ENCODE results near the gene CERS4.

Gene CERS4

DNA sequence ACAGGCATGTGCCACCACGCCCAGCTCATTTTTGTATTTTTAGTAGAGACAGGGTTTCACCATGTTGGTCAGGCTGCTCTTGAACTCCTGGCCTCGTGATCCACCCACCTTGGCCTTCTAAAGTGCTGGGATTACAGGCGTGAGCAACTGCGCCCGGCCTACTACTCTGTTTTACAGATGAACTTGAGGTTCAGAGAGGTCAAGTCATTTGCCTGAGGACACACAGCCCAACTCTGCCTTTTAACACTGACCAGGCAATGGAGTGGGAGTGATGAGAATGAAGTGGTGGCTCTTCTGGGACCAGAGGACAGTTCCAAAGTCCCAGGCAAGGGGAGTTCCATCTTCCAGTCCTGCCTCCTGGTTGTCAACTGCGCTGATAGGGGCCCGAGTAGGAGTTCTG is 41.4 kb downstream of the CERS4 start:
- Histone ChIP-seq H3K27me3 (no peaks in the 10 kb centered on the region), H3K9me3 (no peaks in the 10 kb centered on the region), H3K27ac (no peak overlapping the region), H3K4me1 (ENCODE audit: control insufficient read depth in 1 of 2, insufficient read depth in 1 of 2, low read depth in 1 of 2, low read length in 1 of 2) (no peaks in the 10 kb centered on the region), H3K36me3 (no peaks in the 10 kb centered on the region), H3K4me3 (ENCODE audit: low read depth in 1 of 2, low read length in 1 of 2) (no peak overlapping the region)
- TF ChIP-seq, protein P1, sequence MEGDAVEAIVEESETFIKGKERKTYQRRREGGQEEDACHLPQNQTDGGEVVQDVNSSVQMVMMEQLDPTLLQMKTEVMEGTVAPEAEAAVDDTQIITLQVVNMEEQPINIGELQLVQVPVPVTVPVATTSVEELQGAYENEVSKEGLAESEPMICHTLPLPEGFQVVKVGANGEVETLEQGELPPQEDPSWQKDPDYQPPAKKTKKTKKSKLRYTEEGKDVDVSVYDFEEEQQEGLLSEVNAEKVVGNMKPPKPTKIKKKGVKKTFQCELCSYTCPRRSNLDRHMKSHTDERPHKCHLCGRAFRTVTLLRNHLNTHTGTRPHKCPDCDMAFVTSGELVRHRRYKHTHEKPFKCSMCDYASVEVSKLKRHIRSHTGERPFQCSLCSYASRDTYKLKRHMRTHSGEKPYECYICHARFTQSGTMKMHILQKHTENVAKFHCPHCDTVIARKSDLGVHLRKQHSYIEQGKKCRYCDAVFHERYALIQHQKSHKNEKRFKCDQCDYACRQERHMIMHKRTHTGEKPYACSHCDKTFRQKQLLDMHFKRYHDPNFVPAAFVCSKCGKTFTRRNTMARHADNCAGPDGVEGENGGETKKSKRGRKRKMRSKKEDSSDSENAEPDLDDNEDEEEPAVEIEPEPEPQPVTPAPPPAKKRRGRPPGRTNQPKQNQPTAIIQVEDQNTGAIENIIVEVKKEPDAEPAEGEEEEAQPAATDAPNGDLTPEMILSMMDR (IDR thresholded peaks at IDR 0.05), result no peak

DNA sequence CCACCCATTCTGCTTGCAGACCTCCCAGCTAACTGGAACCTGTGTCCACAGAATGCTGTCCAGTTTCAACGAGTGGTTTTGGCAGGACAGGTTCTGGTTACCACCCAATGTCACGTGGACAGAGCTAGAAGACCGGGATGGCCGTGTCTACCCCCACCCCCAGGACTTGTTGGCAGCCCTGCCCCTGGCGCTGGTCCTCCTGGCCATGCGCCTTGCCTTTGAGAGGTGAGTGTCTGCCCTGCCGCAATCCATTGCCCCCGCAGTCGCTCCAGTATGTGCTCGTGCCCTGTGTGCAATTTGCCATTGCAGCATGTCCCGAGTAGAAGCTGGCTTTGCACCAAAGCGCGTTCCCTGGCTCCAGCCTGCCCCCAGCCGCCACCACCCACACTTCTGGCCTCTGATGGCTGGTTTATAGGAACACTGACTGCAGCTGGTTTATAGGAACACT is 41.9 kb downstream of the CERS4 start:
- no peaks in the 10 kb centered on the region for H3K4me1 ChIP-seq (ENCODE audit: control insufficient read depth in 1 of 2, insufficient read depth in 1 of 2, low read depth in 1 of 2, low read length in 1 of 2)
- H3K4me3 ChIP-seq (ENCODE audit: low read depth in 1 of 2, low read length in 1 of 2), result no peak overlapping the region
- no peaks in the 10 kb centered on the region for H3K27me3 ChIP-seq
- H3K27ac ChIP-seq, result no peak overlapping the region
- no peaks in the 10 kb centered on the region for H3K36me3 ChIP-seq
- TF ChIP-seq, protein P1 (IDR thresholded peaks at IDR 0.05), result no peak
- no peaks in the 10 kb centered on the region for H3K9me3 ChIP-seq

DNA sequence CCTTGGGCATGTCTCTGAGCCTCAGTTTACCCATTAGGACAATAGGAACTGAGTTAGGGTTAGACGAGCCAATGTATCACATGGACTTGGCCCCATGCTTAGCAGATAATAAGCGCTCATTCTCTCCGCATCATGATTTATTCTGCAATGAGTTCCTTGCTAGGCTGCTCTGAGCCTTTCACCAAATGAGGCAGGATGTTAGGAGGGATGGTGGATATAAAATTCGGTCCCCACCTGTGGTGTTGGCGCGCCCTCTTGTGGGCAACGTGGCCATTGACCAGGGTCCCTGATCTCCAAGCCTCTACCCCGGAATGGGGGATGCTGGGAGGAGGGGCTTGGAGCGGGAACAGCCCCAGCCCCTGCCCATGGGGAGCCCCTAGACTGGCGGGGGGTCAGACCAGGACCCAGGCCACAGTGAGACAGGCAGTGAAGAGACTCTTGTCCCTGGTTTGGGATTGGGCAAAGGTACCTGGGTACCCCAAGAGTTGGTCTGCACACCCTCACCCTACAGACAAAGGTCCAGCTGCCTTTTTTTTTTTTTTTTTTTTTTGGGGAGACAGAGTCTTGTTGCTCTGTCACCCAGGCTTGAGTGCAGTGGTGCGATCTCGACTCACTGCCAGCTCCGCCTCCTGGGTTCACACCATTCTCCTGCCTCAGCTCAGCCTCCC is 43.9 kb downstream of the CERS4 start:
- no peaks in the 10 kb centered on the region for H3K36me3 ChIP-seq
- H3K4me1 ChIP-seq (ENCODE audit: control insufficient read depth in 1 of 2, insufficient read depth in 1 of 2, low read depth in 1 of 2, low read length in 1 of 2), result no peaks in the 10 kb centered on the region
- no peaks in the 10 kb centered on the region for H3K9me3 ChIP-seq
- TF ChIP-seq, protein P1 (IDR thresholded peaks at IDR 0.05), result peak; percentile 91
- H3K27ac ChIP-seq, result no peak overlapping the region
- no peak overlapping the region for H3K4me3 ChIP-seq (ENCODE audit: low read depth in 1 of 2, low read length in 1 of 2)
- H3K27me3 ChIP-seq, result no peaks in the 10 kb centered on the region

DNA sequence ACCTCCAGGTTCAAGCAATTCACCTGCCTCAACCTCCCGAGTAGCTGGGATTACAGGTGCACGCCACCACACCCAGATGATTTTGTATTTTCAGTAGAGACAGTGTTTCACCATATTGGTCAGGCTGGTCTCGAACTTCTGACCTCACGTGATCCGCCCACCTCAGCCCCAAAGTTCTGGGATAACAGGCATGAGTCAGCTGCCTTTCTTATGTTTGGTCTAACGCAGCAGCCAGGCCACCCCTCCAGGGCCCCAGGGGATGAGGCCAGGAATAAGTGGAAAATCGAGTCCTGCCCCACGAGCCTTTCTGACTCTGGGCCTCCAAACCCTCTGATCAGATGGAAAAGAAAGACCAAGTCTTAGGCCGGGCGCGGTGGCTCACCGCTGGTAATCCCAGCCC is 44.5 kb downstream of the CERS4 start:
- Histone ChIP-seq H3K4me3 (ENCODE audit: low read depth in 1 of 2, low read length in 1 of 2) (no peak overlapping the region), H3K36me3 (no peaks in the 10 kb centered on the region), H3K27ac (no peak overlapping the region), H3K4me1 (ENCODE audit: control insufficient read depth in 1 of 2, insufficient read depth in 1 of 2, low read depth in 1 of 2, low read length in 1 of 2) (no peaks in the 10 kb centered on the region), H3K9me3 (no peaks in the 10 kb centered on the region), H3K27me3 (no peaks in the 10 kb centered on the region)
- TF ChIP-seq, protein P1 (IDR thresholded peaks at IDR 0.05), result no peak

DNA sequence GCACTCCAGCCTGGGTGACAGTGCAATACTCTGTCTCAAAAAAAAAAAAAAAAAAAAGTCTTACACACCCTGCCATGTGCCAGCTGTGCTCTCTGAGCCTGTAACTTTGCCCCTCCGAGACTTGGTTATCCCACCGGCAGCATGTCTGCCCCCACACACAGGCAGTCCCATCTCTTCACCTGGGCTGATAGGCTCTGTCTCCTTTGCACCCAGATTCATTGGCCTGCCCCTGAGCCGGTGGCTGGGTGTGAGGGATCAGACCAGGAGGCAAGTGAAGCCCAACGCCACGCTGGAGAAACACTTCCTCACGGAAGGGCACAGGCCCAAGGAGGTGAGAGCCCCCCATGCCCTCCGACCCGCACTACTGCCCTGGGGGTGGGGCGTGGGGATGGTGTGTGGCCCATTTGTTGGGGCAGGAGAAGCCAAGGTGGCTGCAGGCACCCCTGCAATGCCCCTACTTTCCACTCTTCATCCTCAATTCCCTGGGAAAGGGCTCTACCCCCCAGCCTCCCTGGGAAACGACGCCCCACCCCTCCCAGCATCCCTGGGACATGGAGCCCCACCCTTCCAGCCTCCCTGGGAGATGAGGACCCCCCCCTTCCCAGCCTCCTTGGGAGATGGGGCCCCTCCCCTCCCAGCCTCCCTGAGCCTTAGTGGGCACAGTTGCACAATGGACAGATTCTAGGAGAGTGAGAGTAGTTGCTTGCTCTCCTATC is 45.3 kb downstream of the CERS4 start:
- Histone ChIP-seq H3K27me3 (no peaks in the 10 kb centered on the region), H3K4me1 (ENCODE audit: control insufficient read depth in 1 of 2, insufficient read depth in 1 of 2, low read depth in 1 of 2, low read length in 1 of 2) (no peaks in the 10 kb centered on the region), H3K9me3 (no peaks in the 10 kb centered on the region), H3K27ac (no peak overlapping the region), H3K36me3 (no peaks in the 10 kb centered on the region), H3K4me3 (ENCODE audit: low read depth in 1 of 2, low read length in 1 of 2) (no peak overlapping the region)
- TF ChIP-seq, protein P1 (IDR thresholded peaks at IDR 0.05), result no peak

Data from neutrophil (primary cell).